Loucy (cell line): ENCODE measurements around the gene FAM234A.

Experiments used
- EZH2phosphoT487 ChIP-seq: fragments of 200-600 bp; IDR thresholded peaks from 2 replicates; pipeline ENCODE4 v1.6.1; 2018; ENCODE audit warnings: antibody characterized with exemption, mild to moderate bottlenecking, moderate library complexity, borderline replicate concordance
- TF ChIP-seq, protein P1 (sequence below): fragments of 200-600 bp; sonication (generic); conservative IDR thresholded peaks from 2 replicates; pipeline ENCODE4 v1.5.1; 2014; ENCODE audit warnings: mild to moderate bottlenecking, antibody characterized with exemption, low read length

- TF ChIP-seq, protein P1, sequence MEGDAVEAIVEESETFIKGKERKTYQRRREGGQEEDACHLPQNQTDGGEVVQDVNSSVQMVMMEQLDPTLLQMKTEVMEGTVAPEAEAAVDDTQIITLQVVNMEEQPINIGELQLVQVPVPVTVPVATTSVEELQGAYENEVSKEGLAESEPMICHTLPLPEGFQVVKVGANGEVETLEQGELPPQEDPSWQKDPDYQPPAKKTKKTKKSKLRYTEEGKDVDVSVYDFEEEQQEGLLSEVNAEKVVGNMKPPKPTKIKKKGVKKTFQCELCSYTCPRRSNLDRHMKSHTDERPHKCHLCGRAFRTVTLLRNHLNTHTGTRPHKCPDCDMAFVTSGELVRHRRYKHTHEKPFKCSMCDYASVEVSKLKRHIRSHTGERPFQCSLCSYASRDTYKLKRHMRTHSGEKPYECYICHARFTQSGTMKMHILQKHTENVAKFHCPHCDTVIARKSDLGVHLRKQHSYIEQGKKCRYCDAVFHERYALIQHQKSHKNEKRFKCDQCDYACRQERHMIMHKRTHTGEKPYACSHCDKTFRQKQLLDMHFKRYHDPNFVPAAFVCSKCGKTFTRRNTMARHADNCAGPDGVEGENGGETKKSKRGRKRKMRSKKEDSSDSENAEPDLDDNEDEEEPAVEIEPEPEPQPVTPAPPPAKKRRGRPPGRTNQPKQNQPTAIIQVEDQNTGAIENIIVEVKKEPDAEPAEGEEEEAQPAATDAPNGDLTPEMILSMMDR, result no peak
- no peak for TF ChIP-seq EZH2phosphoT487
Measured at GRCh38 chr16:242281-242680, 7.7 kb downstream of the FAM234A start.
